K562 treated with DMSO at 1 percent for 24 hours (cell line): ENCODE results near the gene ILF2. TPM values are rescaled to one million over a fixed set of nuclear protein-coding genes. Genes with fewer than 3 reads are reported as not detected.

Source experiments
- total RNA-seq: library from RNA; unstranded; fragments of 300-600 nt; gene quantifications from 2 replicates; pipeline ENCODE4 v1.2.3, GENCODE V29; 2022; ENCODE audit warnings: low read depth; ENCODE audit not compliant: insufficient read depth

The ILF2 gene
- total RNA-seq: 237 and 240 TPM in 2 replicates

DNA sequence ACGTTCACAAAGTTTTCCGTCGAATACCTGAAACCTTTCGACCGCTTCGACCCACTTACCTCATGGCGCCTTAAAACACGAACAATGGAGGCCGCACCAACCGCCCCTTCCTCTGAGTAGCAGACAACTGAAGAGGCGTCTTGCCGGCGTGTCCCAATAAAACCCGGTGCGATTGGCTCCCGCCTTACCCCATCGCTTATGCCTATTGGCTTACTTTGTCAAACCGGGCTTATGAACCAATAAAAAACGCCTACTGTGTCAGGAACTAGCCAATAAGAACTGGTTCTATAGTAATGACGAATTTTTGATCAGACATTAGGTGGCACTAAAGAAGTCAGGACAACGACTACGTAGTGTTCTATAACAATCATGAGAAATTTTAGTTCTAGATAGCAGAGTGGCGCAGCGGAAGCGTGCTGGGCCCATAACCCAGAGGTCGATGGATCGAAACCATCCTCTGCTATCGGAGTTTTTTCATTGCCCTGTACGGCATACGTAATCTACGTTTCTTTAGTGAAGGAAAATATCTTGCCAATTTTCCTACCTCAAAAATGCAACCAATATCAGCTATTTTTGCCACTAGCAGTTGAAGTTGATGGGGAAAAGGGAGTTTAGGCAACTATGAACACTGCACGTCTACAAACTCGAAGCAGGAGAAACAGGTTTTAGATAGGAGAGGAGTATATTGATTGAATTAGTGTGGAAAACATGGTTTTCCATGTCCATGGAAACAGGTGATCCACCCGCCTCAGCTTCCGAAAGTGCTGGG, at the start of gene ILF2:
TSS of gene ILF2 (minus strand) at position 135 of the 769 bp plus-strand sequence. CDS start at position 64, 71 bp downstream.

DNA sequence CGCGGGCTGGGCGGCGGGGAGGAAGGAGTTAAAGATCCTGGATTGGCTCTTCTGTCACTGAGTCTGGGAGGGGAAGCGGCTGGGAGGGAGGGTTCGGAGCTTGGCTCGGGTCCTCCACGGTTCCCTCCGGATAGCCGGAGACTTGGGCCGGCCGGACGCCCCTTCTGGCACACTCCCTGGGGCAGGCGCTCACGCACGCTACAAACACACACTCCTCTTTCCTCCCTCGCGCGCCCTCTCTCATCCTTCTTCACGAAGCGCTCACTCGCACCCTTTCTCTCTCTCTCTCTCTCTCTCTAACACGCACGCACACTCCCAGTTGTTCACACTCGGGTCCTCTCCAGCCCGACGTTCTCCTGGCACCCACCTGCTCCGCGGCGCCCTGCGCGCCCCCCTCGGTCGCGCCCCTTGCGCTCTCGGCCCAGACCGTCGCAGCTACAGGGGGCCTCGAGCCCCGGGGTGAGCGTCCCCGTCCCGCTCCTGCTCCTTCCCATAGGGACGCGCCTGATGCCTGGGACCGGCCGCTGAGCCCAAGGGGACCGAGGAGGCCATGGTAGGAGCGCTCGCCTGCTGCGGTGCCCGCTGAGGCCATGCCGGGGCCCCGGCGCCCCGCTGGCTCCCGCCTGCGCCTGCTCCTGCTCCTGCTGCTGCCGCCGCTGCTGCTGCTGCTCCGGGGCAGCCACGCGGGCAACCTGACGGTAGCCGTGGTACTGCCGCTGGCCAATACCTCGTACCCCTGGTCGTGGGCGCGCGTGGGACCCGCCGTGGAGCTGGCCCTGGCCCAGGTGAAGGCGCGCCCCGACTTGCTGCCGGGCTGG, 7.9 kb upstream of the ILF2 start, which contains the start of gene NPR1:
TSS of gene NPR1 (plus strand) at position 170 of the 818 bp plus-strand sequence. CDS start at position 591, 421 bp downstream.

DNA sequence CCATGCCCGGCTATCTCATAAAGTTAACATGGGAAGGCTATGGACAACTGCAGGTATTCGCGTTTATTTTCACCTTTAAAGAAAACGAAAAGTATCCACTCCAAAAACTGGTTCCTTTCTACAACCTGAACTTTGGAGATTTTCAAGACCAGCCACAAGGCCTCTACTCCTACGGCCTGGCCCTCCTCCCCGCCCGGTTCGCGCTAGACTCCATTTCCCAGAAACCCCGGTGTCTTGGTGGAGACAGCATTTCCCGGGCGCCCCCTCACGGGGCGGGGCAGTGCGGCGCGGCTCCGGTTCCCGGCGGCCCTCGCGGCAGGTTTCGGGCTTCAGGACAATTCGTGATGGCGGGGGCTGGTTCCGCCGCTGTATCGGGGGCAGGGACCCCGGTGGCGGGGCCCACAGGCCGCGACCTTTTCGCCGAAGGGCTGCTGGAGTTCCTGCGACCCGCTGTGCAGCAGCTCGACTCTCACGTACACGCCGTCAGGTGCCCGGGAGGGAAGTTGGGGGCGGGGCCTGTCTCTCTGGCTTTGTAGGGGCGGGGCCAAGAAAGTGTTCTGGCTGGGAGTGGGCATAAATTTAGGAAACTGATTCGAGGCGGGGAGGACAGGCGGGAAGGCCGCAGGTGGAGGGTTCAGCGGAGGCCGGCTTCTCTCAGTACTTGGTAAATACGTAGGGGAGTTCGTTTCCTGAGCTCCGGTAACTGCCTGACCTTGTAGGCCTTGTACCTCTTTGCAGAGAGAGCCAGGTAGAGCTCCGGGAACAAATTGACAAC, 12.2 kb downstream of the ILF2 start, which contains the start of gene SNAPIN:
TSS of gene SNAPIN (plus strand) at position 304 of the 775 bp plus-strand sequence. CDS start at position 345, 41 bp downstream.

DNA sequence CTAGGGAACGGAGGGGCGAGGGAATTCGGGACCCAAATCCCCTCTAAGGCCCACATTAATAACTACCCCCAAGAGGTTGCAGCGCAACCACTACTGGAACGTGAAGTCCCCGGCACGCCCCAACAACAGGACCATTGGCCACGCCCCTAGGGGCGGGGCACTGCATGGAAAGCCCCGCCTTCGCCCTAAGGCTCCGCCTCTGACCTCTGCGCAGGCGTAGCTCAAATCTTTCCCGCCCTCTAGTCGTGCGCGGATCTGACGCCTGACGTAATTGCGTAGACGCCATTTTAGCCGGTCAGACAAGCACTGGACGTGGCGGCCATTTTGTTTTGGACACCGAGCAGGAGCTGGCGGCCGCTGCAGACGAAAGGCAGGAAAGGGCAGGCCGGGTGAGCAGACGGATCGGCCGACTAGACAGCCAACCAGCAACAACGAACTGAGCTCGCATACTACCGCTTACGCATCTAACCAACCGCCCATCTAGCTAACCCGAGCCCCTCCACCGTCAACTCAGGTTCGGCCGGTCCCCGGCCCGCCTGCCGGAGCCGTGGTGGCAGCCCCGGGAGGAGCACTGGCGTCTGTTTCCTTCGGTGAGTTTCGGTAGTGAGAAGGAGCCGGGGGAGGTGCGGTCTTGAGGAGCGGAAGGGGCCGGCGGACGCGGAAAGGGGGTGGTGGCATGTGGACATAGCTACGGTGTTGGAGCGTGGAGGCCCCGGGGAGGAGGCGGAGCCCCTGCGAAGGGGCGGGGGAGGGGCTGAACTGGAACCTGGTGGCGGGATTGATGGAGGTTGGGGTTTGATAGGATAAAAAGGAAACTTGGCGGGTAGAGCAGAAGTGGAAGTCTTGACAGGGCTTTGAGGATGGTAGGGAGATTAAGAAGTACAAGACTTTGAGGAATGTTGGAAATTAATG, 36.8 kb downstream of the ILF2 start, which contains the start of gene CHTOP:
TSS of gene CHTOP (plus strand) at position 313 of the 912 bp plus-strand sequence. CDS start 2,523 bp downstream, outside the sequence.

GRCh38 chr1:153627715-153628626, 42.8 kb downstream of the ILF2 start, which contains the start of gene S100A1:
TSS of gene S100A1 (plus strand) at chr1:153628434. CDS start at chr1:153630522, 2,088 bp downstream.

GRCh38 chr1:153626904-153627714, 43.7 kb downstream of the ILF2 start, which contains the start of gene S100A13:
TSS of gene S100A13 (minus strand) at chr1:153627505. CDS start at chr1:153626472, 1,033 bp downstream.

DNA sequence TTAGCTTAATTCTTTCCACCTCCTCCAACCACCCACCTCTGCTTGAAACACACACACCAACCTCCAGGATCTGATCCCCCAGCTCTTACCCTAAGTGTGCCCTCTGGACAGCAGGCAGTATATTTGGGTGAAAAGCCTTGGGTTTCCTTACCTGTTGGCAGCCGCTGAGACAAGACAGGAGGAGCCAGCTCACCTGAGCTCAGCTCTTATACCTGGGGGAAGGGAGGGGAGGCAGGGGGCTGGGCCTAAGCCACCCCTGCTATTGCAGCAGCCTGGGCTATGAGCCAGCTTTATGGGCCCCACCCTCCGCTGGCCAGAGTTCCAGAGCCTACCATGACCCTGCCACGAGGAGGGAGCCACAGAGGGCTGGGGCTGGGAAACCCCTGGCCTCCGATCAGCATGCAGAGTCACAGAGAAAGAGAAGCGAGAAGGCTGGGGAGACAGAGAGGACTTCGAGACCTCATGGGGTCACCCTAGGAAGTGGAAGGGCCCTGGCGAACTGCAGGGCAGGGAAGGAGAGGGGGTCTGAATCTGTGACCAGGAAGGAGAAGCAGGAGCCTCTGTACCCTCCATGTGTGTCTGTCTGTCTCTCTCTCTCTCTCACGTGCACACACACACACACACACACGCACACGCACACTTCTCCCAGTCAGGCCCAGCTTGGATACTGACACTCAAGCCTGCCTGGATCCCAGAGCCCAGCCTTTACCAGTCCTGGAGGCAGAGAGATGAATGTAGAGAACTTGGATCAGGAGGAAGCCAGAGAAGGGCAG, 54.5 kb downstream of the ILF2 start, which contains the start of gene S100A14:
TSS of gene S100A14 (minus strand) at position 182 of the 773 bp plus-strand sequence. CDS start 467 bp downstream, outside the sequence.

DNA sequence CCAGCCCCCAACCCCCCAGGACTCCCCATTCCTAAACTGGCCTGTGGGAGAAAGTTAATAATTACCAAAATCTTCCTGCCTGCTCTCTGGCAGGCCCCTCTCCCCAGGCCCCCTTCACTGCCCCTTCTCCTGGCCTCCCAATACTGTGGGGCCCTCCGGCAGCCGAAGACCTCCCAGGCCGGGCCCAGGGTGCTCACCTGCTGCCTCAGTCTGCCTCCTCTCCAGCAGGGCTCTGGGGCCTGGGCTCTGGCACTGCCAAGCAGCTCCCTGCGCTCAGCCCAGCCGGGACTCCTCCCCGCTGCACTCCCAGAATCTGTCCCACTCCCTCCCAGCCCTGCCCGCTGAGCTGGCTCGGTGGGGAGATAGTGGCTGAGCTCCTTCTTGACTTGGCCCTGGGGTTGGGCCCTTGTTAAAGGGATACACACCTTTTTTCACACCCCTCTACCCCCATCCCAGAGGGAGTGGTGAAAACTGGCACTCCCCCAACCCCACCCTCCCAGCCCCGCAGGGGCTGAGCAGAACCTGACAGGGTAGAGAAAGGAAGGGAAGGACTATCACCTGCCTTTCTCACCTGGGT, 58.0 kb downstream of the ILF2 start, which contains the start of gene S100A16:
TSS of gene S100A16 (minus strand) at position 383 of the 577 bp plus-strand sequence. CDS start 4,986 bp downstream, outside the sequence.

Other genes with a start within 250 kb of the ILF2 start
- not detected in 2 replicates for gene S100A7, start 210.3 kb downstream of the ILF2 start, total RNA-seq
- 14.1 and 19.7 TPM in 2 replicates for gene S100A6, start 135.0 kb downstream of the ILF2 start, total RNA-seq
- gene S100A5, start 130.1 kb downstream of the ILF2 start, total RNA-seq: not detected in 2 replicates
- gene S100A4, start 125.2 kb downstream of the ILF2 start, total RNA-seq: 5.4 and 6.5 TPM in 2 replicates
- gene S100A3, start 121.7 kb downstream of the ILF2 start, total RNA-seq: 0.44 TPM in 1 of 2 replicates, not detected in the other
- not detected in 2 replicates for gene S100A2, start 105.1 kb downstream of the ILF2 start, total RNA-seq
- gene S100A16, start 57.9 kb downstream of the ILF2 start, total RNA-seq: 5.0 and 5.5 TPM in 2 replicates
- 1.3 TPM in 1 of 2 replicates, not detected in the other for gene S100A14, start 54.7 kb downstream of the ILF2 start, total RNA-seq
- gene S100A13, start 43.5 kb downstream of the ILF2 start, total RNA-seq: 195 and 202 TPM in 2 replicates
- gene S100A1, start 42.6 kb downstream of the ILF2 start, total RNA-seq: 31.8 and 34.2 TPM in 2 replicates
- gene CHTOP, start 36.9 kb downstream of the ILF2 start, total RNA-seq: 56.0 and 57.4 TPM in 2 replicates
- 49.3 and 51.6 TPM in 2 replicates for gene SNAPIN, start 12.3 kb downstream of the ILF2 start, total RNA-seq
- not detected in 2 replicates for gene NPR1, start 7.7 kb upstream of the ILF2 start, total RNA-seq
- gene INTS3, start 57.1 kb upstream of the ILF2 start, total RNA-seq: 28.2 and 29.5 TPM in 2 replicates
- 9.0 and 9.3 TPM in 2 replicates for gene SLC27A3, start 104.4 kb upstream of the ILF2 start, total RNA-seq